Measurements from ENCODE around the gene ANKRD34B. TPM values are rescaled to one million over a fixed set of nuclear protein-coding genes. Genes with fewer than 3 reads are reported as not detected.
A peak's percentile ranks its signal among the peaks of the same experiment; 100 is the strongest.

The ANKRD34B gene
- polyA plus RNA-seq, 2 of the 4 experiments (the other 2 are of a cell fraction): 0.01 TPM

DNA sequence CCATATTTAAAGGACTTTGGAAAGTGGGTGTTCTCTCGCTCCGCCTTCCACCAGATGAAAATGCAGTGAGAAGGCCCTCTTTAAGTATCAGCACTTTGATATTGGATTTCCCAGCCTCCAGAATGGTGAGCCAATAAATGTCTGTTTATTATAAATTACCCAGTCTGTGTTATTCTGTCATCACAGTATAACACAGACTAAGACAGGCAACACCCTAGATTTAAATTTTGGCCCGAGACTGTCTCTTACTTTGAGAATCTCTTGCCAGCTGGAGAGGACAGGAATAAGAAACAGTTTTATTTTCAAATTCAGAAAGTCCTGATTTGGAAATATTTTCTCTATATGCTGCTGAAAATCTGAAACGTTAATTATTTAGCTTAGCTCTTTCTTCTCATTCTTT, 60.7 kb downstream of the ANKRD34B start:
- Histone ChIP-seq H3K4me2 (no peak overlapping the region), H3K4me1 (no peaks in the 10 kb centered on the region), H3K9me3 (no peaks in the 10 kb centered on the region), H3K27ac (no peak overlapping the region), H3K4me3 (no peak overlapping the region)
- POLR2A ChIA-PET: no interaction called here
- TF ChIP-seq MAFK (IDR thresholded peaks at IDR 0.05; ENCODE audit: partially characterized antibody) (no peak), FOXS1 (CRISPR knock-in tag; IDR thresholded peaks at IDR 0.05) (no peak), NPAS2 (CRISPR knock-in tag; IDR thresholded peaks at IDR 0.05; ENCODE audit: borderline replicate concordance) (no peak), EHMT2 (IDR thresholded peaks at IDR 0.05; ENCODE audit: low read depth) (no peak)
- TF ChIP-seq, protein P1, sequence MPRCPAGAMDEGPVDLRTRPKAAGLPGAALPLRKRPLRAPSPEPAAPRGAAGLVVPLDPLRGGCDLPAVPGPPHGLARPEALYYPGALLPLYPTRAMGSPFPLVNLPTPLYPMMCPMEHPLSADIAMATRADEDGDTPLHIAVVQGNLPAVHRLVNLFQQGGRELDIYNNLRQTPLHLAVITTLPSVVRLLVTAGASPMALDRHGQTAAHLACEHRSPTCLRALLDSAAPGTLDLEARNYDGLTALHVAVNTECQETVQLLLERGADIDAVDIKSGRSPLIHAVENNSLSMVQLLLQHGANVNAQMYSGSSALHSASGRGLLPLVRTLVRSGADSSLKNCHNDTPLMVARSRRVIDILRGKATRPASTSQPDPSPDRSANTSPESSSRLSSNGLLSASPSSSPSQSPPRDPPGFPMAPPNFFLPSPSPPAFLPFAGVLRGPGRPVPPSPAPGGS (IDR thresholded peaks at IDR 0.05): no peak
- CTCF ChIA-PET: interaction anchor here (1.0 kb wide), 1 partner anchor 21 kb away, joined by 3 read pairs; no protein-coding TSS in a partner anchor
- no peak for ATAC-seq
- no peak for FAIRE-seq
- no peak for DNase-seq (ENCODE audit: low read depth in 1 of 2, low spot score in 1 of 2)
- 87% methylated on average over 4 of the region's 4 CpGs for WGBS (ENCODE audit: missing lambda C conversion rate)

DNA sequence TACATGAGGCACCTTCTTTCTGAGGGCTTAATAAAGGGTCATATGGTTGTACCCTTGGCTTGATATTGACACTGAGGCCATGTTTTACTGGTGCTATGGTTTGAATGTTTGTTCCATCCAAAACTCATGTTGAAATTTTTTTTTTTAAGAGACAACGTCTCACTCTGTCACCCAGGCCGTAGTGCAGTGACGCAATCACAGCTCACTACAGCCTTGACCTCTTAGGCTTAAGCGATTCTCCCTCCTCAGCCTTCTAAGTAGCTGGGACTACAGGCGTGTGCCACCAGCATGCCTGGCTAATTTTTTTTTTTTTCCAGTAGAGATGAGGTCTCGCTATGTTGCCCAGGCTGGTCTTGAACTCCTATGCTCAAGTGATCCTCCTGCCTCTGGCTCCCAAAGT, 61.2 kb downstream of the ANKRD34B start:
- POLR2A ChIA-PET: no interaction called here
- no peak for ATAC-seq
- TF ChIP-seq, protein P2, sequence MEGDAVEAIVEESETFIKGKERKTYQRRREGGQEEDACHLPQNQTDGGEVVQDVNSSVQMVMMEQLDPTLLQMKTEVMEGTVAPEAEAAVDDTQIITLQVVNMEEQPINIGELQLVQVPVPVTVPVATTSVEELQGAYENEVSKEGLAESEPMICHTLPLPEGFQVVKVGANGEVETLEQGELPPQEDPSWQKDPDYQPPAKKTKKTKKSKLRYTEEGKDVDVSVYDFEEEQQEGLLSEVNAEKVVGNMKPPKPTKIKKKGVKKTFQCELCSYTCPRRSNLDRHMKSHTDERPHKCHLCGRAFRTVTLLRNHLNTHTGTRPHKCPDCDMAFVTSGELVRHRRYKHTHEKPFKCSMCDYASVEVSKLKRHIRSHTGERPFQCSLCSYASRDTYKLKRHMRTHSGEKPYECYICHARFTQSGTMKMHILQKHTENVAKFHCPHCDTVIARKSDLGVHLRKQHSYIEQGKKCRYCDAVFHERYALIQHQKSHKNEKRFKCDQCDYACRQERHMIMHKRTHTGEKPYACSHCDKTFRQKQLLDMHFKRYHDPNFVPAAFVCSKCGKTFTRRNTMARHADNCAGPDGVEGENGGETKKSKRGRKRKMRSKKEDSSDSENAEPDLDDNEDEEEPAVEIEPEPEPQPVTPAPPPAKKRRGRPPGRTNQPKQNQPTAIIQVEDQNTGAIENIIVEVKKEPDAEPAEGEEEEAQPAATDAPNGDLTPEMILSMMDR (IDR thresholded peaks at IDR 0.05): no peak
- 0 out of 4 replicates have a peak, but pooled peaks of 1 of the 2 experiments have one; percentile 5 for TF ChIP-seq CEBPB (IDR thresholded peaks at IDR 0.05)
- Histone ChIP-seq H3K4me2 (no peak overlapping the region), H3K4me3 (no peak overlapping the region), H3K4me1 (no peaks in the 10 kb centered on the region), H3K27ac (no peak overlapping the region), H3K9me3 (no peaks in the 10 kb centered on the region)
- CTCF ChIA-PET: interaction anchor here (1.0 kb wide), 1 partner anchor 20 kb away, joined by 3 read pairs; no protein-coding TSS in a partner anchor
- no peak for FAIRE-seq
- no peak for DNase-seq (ENCODE audit: low read depth in 1 of 2, low spot score in 1 of 2)
- WGBS (ENCODE audit: missing lambda C conversion rate): 91% methylated on average over 6 of the region's 6 CpGs

DNA sequence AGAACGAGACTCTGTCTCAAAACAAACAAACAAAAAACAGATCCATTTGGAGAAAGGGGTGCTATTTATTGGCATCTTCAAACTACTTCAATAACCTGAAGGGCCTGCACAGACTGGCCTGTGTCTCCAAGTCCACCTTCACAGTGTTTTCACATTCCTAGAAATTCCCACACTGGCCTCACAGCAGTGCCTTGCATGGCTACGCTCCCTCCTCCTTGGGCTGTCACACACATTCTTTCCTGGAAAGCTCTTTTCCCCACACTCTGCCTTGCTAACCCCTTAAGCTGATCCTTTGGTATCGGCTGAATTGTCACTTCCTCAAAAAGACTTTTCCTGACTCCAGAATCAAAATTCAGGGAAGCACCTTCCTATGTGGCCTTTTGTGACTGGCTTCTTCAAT, 62.4 kb downstream of the ANKRD34B start:
- ChIA-PET POLR2A (no interaction called here), CTCF (no interaction called here)
- no peak for ATAC-seq

More for the DNA sequence above, 62.4 kb downstream of the ANKRD34B start:
- Histone ChIP-seq H3K9me3 (no peaks in the 10 kb centered on the region), H3K4me1 (no peaks in the 10 kb centered on the region), H3K4me3 (no peak overlapping the region), H3K4me2 (no peak overlapping the region), H3K27ac (no peak overlapping the region)
- DNase-seq (ENCODE audit: low read depth in 1 of 2, low spot score in 1 of 2) (no peak), FAIRE-seq (no peak)
- TF ChIP-seq FOSL2 (IDR thresholded peaks at IDR 0.05): no peak
- TF ChIP-seq FOSL2 (CRISPR knock-in tag; IDR thresholded peaks at IDR 0.05): no peak
- no peak for TF ChIP-seq ESRRA (IDR thresholded peaks at IDR 0.05; ENCODE audit: borderline replicate concordance, low read length)
- TF ChIP-seq ZC3H11A (IDR thresholded peaks at IDR 0.05): no peak
- TF ChIP-seq POLR2AphosphoS2 (conservative IDR thresholded peaks at IDR 0.05; ENCODE audit: low read length): no peak
- TF ChIP-seq, protein P3, sequence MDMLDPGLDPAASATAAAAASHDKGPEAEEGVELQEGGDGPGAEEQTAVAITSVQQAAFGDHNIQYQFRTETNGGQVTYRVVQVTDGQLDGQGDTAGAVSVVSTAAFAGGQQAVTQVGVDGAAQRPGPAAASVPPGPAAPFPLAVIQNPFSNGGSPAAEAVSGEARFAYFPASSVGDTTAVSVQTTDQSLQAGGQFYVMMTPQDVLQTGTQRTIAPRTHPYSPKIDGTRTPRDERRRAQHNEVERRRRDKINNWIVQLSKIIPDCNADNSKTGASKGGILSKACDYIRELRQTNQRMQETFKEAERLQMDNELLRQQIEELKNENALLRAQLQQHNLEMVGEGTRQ (IDR thresholded peaks at IDR 0.05): no peak
- TF ChIP-seq KDM1A (IDR thresholded peaks at IDR 0.05; ENCODE audit: low read depth): no peak
- no peak for TF ChIP-seq HOXA7 (CRISPR knock-in tag; IDR thresholded peaks at IDR 0.05)
- whole genome bisulfite sequencing (ENCODE audit: missing lambda C conversion rate): 92% methylated on average over 3 of the region's 3 CpGs

Small RNA genes lying within 50 kb of the gene (small RNA-seq; reads per million reads assigned to genes)
- 0 reads per million in 6 experiments for gene DBIP2

Other genes with a start within 250 kb of the ANKRD34B start
- 25.8 and 26.2 TPM in 2 replicates for gene ZFYVE16, start 162.2 kb downstream of the ANKRD34B start, polyA plus RNA-seq (2011; rRNA removed)
- 16.4 to 19.2 TPM (median 18.8 TPM) in 3 replicates for gene ZFYVE16, start 162.2 kb downstream of the ANKRD34B start, polyA plus RNA-seq (2017; fragmentation: RNase III; extraction: RNeasy Plus Mini Kit Qiagen cat#74134 plus additional on column Dnase treatment)
- gene FAM151B, start 82.2 kb downstream of the ANKRD34B start, polyA plus RNA-seq (2011; rRNA removed): 2.9 and 3.2 TPM in 2 replicates
- 2.2 to 2.3 TPM (median 2.2 TPM) in 3 replicates for gene FAM151B, start 82.2 kb downstream of the ANKRD34B start, polyA plus RNA-seq (2017; fragmentation: RNase III; extraction: RNeasy Plus Mini Kit Qiagen cat#74134 plus additional on column Dnase treatment)
- gene MSH3, start 84.4 kb upstream of the ANKRD34B start, polyA plus RNA-seq (2011; rRNA removed): 11.0 and 13.1 TPM in 2 replicates
- 9.0 to 9.3 TPM (median 9.3 TPM) in 3 replicates for gene MSH3, start 84.4 kb upstream of the ANKRD34B start, polyA plus RNA-seq (2017; fragmentation: RNase III; extraction: RNeasy Plus Mini Kit Qiagen cat#74134 plus additional on column Dnase treatment)
- gene DHFR, start 84.7 kb upstream of the ANKRD34B start, polyA plus RNA-seq (2011; rRNA removed): 44.3 and 61.3 TPM in 2 replicates
- gene DHFR, start 84.7 kb upstream of the ANKRD34B start, polyA plus RNA-seq (2017; fragmentation: RNase III; extraction: RNeasy Plus Mini Kit Qiagen cat#74134 plus additional on column Dnase treatment): 87.0 to 99.4 TPM (median 91.1 TPM) in 3 replicates